ENCODE data around the gene ABCC3. TPM values are rescaled to one million over a fixed set of nuclear protein-coding genes. Genes with fewer than 3 reads are reported as not detected.

Gene ABCC3
- total RNA-seq, 1 experiment from 2014 or later, result 293 TPM

DNA sequence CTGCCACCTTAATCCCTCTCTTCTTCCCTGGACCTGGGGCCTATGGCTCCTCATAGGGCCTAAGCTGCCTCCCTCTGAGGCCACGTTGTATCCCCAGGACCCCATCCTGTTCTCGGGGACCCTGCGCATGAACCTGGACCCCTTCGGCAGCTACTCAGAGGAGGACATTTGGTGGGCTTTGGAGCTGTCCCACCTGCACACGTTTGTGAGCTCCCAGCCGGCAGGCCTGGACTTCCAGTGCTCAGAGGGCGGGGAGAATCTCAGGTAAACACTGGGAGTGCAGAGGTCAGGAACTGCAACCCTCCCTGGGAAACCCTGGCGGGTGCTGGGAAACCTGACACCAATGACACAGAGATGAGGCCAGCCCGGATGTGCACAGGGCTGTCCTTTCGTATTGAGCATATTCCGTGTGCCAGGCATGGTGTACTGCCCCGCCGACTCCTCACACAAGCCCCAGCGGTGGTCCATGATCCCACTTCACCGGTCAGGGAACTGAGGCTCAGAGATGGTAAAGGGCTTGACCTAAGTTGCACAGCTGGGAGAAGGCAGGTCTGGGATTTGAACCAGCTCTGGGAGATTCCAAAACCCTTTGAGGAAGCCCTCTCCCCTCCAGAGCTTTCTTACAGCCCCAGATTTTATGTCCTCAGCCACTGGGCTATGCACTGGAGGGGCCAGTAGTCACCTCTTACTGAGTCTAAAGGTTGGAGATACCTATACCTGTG, 50.1 kb downstream of the ABCC3 start:
- POLR2A ChIA-PET, result interaction anchor here (0.6 to 4.1 kb wide), 8 partner anchors 10 to 256 kb away, joined by 3 to 29 read pairs (median 5); no protein-coding TSS in a partner anchor
- H3K4me1 Mint-ChIP-seq (ENCODE audit: insufficient read depth, unreplicated experiment), result peaks cover 43% of the 10 kb centered on the region
- peak; percentile 83 for DNase-seq (ENCODE audit: unreplicated experiment)

DNA sequence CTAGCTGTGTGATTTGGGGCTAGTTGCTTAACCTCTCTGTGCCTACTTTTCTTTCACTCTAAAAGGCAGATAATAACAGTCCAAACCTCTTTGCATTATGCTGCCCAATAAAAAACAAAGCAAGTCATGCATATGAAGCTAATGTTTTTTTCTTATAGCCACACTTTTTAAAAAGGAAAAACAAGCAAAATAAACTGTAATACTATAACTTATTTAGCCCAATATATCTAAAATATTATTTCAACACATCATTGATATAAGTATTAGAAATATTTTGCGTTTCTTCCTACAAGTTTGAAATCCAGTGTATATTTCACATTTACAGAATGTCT, 50.6 kb downstream of the ABCC3 start:
- Mint-ChIP-seq H3K27ac (ENCODE audit: low read depth, unreplicated experiment) (peak overlapping the region; percentile 46), H3K27me3 (ENCODE audit: insufficient read depth, unreplicated experiment) (no peaks in the 10 kb centered on the region), H3K4me1 (ENCODE audit: insufficient read depth, unreplicated experiment) (peaks cover 43% of the 10 kb centered on the region), H3K36me3 (ENCODE audit: insufficient read depth, unreplicated experiment) (peaks cover 55% of the 10 kb centered on the region), H3K4me3 (ENCODE audit: unreplicated experiment) (no peak overlapping the region), H3K9me3 (ENCODE audit: unreplicated experiment) (no peaks in the 10 kb centered on the region)
- no peak for DNase-seq (ENCODE audit: unreplicated experiment)
- ChIA-PET POLR2A (interaction anchor here (0.6 to 4.1 kb wide), 6 partner anchors 11 to 256 kb away, joined by 3 to 29 read pairs (median 6); no protein-coding TSS in a partner anchor), CTCF (interaction anchor here (0.7 to 9.0 kb wide), 4 partner anchors 9 to 55 kb away, joined by 3 to 118 read pairs (median 16); partner anchors contain the start of gene ABCC3)
- no TSS peak for BruUV-seq (replicated peaks)
- intact Hi-C loops (cut with micrococcal nuclease), result no loop called here
- TF ChIP-seq, protein P1, sequence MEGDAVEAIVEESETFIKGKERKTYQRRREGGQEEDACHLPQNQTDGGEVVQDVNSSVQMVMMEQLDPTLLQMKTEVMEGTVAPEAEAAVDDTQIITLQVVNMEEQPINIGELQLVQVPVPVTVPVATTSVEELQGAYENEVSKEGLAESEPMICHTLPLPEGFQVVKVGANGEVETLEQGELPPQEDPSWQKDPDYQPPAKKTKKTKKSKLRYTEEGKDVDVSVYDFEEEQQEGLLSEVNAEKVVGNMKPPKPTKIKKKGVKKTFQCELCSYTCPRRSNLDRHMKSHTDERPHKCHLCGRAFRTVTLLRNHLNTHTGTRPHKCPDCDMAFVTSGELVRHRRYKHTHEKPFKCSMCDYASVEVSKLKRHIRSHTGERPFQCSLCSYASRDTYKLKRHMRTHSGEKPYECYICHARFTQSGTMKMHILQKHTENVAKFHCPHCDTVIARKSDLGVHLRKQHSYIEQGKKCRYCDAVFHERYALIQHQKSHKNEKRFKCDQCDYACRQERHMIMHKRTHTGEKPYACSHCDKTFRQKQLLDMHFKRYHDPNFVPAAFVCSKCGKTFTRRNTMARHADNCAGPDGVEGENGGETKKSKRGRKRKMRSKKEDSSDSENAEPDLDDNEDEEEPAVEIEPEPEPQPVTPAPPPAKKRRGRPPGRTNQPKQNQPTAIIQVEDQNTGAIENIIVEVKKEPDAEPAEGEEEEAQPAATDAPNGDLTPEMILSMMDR (IDR thresholded peaks at IDR 0.05; ENCODE audit: unreplicated experiment), result no peak

More for the DNA sequence above, 50.1 kb downstream of the ABCC3 start:
- Mint-ChIP-seq H3K27ac (ENCODE audit: low read depth, unreplicated experiment) (peak overlapping the region; percentile 46), H3K9me3 (ENCODE audit: unreplicated experiment) (no peaks in the 10 kb centered on the region), H3K36me3 (ENCODE audit: insufficient read depth, unreplicated experiment) (peaks cover 54% of the 10 kb centered on the region), H3K4me3 (ENCODE audit: unreplicated experiment) (no peak overlapping the region), H3K27me3 (ENCODE audit: insufficient read depth, unreplicated experiment) (no peaks in the 10 kb centered on the region)
- CTCF ChIA-PET, result interaction anchor here (1.0 to 9.0 kb wide), 5 partner anchors 10 to 55 kb away, joined by 4 to 118 read pairs (median 9); partner anchors contain the start of gene ABCC3
- TF ChIP-seq, protein P1 (IDR thresholded peaks at IDR 0.05; ENCODE audit: unreplicated experiment), result no peak
- no TSS peak for BruUV-seq (replicated peaks)
- intact Hi-C loops (cut with micrococcal nuclease), result loop anchor here (5.0 kb wide), 1 partner anchor 137 kb away; the partner anchor contains the start of gene SPATA20

DNA sequence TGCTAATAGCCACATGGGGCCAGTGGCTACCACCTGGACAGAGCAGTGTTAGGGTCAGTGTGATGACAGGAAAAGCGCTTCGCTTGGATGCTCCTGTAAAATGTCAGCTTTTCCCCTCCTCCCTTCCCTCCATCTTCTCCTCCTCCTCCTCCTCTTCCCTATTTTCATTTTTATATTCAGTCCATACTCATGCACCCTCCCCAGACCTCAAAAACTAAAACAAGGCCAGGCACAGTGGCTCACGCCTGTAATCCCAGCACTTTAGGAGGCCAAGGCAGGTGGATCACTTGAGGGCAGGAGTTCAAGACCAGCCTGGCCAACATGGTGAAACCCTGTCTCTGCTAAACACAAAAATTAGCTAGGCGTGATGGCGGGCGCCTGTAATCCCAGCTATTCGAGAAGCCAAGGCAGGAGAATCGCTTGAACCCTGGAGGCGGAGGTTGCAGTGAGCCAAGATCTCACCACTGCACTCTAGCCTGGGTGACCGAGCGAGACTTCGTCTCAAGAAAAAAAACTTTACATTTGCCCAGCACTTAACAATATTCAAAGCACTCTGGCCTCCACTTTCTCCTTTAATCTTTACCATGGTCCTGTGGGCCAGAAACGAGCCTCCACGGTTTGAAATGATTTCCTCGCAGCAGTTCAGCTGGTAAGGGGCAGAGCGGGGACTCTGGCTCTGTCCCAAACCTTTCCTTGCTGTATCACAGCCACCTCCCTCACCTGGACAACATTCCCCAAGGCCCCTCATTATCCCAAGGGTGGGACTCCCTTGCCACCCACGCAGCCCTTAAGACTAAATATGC, 51.2 kb downstream of the ABCC3 start:
- no peak for DNase-seq (ENCODE audit: unreplicated experiment)
- Mint-ChIP-seq H3K27me3 (ENCODE audit: insufficient read depth, unreplicated experiment) (no peaks in the 10 kb centered on the region), H3K9me3 (ENCODE audit: unreplicated experiment) (no peaks in the 10 kb centered on the region), H3K36me3 (ENCODE audit: insufficient read depth, unreplicated experiment) (peaks cover 55% of the 10 kb centered on the region), H3K4me3 (ENCODE audit: unreplicated experiment) (peak overlapping the region; percentile 11), H3K27ac (ENCODE audit: low read depth, unreplicated experiment) (peak overlapping the region; percentile 37), H3K4me1 (ENCODE audit: insufficient read depth, unreplicated experiment) (peaks cover 43% of the 10 kb centered on the region)
- TF ChIP-seq, protein P1 (IDR thresholded peaks at IDR 0.05; ENCODE audit: unreplicated experiment), result no peak
- BruUV-seq (replicated peaks), result no TSS peak
- ChIA-PET POLR2A (interaction anchor here (0.5 to 4.1 kb wide), 8 partner anchors 12 to 139 kb away, joined by 3 to 29 read pairs (median 4); partner anchors contain the start of gene SPATA20), CTCF (interaction anchor here (0.7 to 9.0 kb wide), 5 partner anchors 9 to 137 kb away, joined by 3 to 118 read pairs (median 9); partner anchors contain the start of gene ABCC3)
- intact Hi-C loops (cut with micrococcal nuclease), result no loop called here

Measured in MCF 10A (cell line).